GM04503 (cell line): Measurements from ENCODE around the gene CERK.
"Not testable (repeated sequence)": the region's sequence is repeated elsewhere in the genome, so short reads cannot be mapped to it uniquely, and the experiment has no call there.

ENCODE experiments used
- DNase-seq: peaks from one replicate; pipeline ENCODE4 v3.0.0-alpha.2; 2012; ENCODE audit warnings: low read depth

Gene CERK

DNA sequence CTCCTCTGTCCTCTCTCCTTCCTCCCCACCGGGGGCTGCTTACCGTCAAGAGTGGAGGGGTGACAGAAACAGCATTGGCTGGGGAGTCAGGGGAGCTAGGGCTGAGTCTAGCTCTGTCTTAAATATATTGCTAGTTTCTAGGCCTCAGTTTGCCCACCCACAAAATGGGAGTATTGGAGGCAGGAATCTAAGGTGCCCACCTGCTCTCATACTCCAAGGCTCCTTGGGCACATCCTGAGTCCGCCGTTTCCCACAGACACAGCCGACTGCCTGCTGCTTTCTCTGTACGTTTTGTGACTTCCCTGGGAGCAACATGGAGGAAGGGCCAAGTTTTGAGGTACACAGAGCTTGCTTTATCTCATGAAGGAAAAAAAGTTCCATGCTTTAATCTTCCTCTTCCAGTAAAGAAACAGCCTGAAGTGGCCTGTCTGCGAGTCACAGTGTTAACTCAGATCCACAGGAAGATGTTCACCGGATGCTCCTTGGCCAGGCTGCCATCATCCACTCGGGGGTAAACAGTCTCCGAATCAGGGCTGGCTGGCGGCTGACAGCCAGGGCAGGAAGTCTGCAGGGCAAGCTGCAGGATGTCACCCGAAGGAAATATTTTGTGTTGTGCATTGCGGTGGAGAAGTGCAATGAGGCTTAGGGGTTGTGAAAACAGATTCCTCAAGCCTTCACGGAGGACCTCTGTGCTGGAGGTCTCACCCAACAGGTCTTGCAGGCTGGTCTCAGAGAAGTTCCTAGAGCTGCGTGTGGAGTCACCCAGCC, 11.0 kb upstream of the CERK start:
- no peak for DNase-seq

DNA sequence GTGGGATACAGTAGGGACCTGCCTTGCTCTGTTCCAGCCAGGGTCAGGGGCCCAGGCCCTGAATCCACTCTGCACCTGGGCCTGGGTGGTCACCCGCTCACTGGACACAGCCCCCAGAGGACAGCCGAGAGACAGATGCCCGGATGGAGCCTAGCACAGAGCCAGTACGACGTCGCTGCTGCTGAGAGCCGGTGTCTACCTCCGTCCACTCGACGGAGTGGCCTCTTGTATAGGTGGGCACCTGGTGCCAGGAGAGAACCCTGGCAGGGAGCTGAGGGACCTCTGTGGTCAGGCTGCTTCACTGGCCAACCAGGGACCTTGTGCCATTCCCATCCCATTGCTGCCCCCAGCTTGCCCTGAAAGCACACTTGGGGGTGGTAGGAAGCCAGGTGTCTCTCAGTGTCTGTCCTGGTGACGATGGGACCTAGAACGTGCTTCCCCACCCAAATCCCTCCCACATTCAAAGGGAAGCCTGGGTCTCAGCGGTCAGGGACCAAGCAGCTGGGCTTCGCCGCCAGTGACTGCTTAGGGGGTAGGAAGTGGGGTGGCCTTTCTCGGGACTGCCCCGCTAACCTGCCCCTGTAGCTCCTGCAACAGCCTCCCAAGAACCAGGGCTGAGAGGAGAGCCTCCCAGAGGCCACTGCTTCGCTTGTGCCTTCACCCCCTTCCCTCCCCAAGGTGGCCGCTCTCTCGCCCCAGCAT, 10.3 kb upstream of the CERK start:
- DNase-seq = no peak

GRCh38 chr22:46747646-46748045, 9.6 kb upstream of the CERK start:
- DNase-seq = no peak

DNA sequence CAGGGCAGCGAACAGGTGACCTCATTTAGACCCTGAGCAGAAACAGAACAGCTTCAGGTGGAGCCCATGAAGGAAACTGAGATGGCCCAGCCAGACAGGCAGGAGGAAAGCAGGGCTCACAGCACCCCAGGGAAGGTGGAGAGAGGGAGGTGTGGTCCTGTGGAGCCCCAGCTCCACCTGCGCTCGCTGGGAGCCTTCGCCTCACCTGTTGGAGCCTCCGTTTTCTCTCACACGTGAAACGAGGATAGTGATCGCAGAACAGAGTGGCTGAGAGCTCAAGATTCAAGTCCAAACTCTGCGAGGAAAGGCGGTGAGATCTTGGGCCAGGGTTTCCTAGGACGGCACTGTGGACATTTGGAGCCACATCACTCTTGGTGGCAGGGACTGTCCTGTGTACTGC, 8.6 kb upstream of the CERK start:
- no peak for DNase-seq

DNA sequence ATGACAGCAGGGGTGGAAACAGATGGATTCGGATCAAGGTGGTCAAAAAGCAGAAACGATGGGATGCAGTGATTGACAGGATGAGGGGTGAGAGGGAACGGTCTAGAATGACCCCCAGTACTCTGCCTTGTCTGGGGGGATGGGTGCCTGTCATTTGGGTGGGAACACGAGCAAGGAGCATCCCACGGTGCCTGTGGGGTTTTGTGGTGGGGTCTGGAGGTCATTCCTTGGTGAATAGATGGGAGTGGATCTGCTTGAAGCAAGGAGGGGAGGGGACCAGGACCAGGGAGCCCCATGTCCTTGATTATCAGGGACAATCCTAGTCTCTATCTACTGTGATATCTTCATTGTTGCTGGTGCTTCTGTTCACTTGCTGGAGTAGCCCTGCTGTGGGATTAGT, 8.1 kb upstream of the CERK start:
- no peak for DNase-seq

DNA sequence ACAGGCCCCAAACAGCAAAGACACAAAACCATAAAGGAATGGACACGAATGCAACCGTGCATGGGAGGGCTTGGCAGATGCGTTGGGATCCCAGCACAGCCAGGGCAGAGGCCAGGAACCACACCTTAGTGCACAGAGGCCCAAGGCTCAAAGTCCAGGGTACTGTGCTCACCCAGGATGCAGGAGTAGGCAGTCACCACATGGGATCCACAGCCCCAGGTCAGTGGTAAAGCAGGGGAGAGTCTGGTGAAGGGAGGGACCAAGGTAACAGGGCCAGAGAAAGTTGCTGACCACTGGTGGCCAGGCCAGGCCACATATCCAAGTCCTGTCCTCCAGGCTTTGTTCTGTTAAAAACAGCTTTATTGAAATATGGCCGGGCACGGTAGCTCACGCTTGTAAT, 6.5 kb upstream of the CERK start:
- DNase-seq = no peak

DNA sequence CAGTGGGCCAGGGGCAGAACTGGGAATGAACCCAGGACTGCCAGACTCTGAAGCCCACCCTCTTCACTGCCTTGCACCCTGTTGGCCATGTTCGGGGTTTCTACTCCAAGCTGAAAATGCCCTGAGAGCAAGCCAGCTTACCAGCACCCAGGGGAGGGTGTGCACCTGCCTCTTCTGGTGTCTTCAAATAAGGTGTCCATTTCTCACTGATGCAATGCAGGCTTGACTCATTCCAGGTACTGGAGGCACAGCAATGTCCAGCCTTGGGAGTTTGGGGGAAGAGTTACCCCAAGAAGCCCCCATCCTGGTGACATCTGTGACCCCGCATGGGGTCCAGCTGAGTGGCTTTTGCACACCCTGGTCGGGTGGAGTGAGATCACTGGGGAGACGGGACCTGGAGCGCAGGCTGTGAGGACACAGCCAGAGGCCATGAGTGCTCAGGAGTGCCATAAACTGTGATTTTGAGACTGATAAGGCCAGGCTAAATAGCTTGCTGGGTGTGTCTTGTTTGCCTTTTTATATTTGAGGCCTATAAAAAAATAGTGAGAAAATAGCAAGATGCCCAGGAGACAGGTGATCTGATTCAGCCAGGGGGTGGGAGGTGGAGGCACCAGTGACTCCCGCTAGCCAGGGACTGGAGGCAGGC, 4.6 kb upstream of the CERK start:
- DNase-seq = no peak

GRCh38 chr22:46741974-46742519, 4.0 kb upstream of the CERK start:
- no peak for DNase-seq

DNA sequence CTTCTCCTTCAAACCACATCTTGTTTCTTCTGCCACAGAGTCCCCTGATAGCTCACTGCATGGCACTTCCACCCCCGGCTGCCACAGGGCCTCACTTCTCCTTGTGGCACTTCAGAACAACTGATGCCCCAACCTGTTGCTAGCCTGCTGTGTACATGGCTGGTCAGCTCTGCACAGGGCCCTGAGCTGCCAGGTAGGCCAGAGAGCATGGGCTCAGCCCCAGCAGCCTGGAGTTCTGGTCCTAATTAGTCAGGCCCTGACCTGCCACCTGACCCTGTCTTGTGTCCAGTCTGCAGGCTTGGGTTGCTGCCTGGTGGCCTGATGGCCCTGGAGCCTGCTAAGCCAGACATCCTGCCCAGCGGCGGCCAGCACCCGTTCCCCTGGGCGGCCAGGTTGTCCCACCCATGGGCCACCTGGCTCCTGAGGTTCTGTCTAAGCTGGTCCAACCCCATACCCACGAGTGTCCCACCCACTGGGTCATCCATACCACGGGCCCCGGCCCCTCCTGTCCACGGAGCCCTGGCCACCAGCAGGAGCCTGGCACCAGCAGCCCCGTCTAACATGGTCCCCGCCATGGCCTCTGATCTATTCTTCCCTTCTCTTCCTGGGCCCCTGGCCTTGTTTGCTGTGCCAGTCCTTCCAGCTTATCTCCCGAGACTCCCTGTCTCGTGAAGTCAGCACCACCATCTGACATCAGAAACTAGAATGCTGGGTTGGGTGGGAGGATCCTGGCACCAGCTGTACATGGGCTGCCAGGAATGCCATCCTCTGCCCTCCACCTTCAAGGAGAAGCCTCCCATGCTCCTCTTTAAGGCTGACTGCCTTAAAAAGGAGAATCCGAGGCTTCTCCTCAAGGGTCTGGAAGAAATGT, 3.1 kb upstream of the CERK start:
- no peak for DNase-seq

DNA sequence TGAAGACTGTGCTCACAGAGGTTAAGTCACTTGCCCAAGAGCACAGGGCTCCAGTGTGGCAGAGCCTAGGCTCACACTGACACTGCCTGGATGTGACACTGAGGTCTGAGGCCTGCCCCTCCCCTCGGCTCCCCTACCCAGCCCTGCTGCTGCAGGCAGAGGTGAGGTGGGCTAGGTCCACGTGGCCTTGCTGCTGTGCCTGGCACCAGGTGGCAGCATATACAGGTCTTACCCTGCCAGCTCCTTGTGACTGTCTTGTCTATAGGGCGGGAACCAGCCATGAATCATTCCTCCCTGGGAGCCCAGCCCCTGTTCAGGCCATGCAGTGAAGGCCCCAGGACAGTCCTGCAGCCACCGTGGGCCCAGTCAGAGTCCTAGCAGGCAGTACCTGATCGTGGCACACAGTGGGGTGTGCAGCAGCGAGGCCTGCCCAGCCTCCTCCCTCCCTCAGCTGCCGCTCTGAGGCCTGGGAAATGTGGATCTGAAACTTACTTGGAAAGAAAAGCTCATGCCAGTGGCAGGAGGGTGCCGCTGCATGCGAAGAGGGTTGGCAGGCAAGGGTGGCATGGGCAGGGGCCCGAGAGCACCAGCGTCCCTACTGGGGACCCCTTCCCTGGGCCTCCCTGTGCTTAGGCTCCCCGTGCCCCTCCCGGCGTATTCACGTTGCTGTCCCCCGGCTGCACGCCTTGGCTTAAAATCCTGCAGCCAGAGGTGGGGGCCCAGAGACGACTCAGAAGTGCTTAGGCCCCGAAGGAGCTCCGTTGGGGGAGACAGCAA, 1.2 kb upstream of the CERK start:
- no peak for DNase-seq

- DNase-seq = no peak
These were observed 618 bp upstream of the CERK start for GRCh38 chr22:46738647-46739093.

- DNase-seq = no peak
These were observed 712 bp downstream of the CERK start for GRCh38 chr22:46737105-46737975.

DNA sequence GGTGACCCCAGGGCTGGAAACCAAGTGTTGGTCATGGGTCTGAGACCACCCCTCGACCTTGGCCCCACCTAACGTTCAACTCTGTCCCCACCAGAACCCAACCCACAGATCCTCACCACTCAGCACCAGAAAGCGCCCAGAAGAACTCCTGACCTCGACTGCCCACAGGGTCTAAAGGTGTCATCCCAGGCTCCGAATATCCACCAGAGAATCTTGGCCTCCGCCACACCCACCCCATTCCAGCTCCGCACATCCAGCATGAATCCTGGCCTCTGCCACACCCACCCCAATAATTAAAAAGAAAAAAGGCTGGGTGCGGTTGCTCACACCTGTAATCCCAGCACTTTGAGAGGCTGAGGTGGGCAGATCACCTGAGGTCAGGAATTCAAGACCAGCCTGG, 1.3 kb downstream of the CERK start:
- DNase-seq = no peak

DNA sequence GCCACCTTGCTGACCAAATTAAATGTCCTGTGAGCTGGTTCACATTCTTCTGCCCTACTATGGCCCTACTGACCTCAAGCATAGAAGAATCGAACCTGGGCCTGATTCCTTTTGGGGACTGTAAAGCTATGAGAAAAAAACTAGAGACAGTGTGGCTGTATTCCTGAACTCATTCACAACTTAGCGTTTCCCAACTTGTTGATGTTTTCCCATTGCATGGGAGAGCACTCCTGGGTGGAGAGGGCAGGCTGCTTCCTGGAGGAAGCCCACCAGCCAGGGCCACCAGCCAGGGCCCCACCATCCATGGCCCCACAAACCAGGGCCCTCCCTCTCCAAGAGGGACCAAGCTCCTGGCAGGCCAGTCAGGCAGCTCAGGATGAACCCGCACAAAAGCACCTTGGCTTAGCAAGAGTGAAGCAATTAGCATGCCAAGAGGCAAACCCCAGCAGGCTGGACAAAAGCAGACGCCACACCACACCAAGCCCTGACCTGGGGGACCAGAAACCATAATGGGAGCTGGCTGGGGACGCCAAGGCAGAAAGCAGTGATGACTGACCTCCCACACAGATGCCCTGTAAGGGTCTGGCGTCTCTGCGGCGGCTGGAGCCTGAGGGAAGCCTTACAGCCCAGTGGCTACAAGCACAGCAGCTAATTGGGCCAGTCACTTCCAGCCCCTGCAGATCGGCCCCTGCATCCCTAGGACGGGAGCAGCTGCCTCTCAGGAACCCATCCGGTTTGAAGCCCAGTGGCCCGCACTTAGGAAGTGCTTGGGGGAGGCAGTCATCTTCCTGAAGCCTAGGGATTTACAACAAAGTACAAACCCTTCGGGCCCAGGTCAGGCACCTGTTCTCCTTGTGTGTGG, 2.1 kb downstream of the CERK start:
- no peak for DNase-seq

GRCh38 chr22:46734830-46735453, 3.1 kb downstream of the CERK start:
- DNase-seq = no peak

GRCh38 chr22:46734213-46734722, 3.8 kb downstream of the CERK start:
- DNase-seq = not testable (repeated sequence)

- no peak for DNase-seq
These were observed 5.5 kb downstream of the CERK start for GRCh38 chr22:46732513-46732912.

DNA sequence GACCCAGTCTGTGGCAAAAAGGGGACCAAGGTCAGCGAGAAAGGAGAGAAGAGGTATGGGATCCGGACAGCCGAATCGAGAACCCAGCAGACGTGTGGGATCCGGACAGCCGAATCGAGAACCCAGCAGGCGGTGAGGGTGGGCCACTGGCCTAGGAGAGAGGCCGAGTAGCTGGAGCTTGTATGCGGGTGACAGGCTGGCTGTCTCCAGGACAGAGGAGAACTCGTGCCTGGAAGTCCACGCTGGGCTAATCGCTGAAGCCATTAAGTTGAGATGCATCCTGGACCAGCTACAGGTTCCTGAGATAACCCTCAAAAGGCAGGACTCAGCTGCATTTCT, 6.0 kb downstream of the CERK start:
- DNase-seq = no peak
